CD1c-positive myeloid dendritic cell (primary cell): Measurements from ENCODE around the gene MRFAP1L1.
"Not testable (repeated sequence)": the region's sequence is repeated elsewhere in the genome, so short reads cannot be mapped to it uniquely, and the experiment has no call there.

Experiments used
- DNase-seq: peaks from one replicate; pipeline ENCODE4 v3.0.0-alpha.2; 2016; ENCODE audit errors: extremely low spot score

The MRFAP1L1 gene

DNA sequence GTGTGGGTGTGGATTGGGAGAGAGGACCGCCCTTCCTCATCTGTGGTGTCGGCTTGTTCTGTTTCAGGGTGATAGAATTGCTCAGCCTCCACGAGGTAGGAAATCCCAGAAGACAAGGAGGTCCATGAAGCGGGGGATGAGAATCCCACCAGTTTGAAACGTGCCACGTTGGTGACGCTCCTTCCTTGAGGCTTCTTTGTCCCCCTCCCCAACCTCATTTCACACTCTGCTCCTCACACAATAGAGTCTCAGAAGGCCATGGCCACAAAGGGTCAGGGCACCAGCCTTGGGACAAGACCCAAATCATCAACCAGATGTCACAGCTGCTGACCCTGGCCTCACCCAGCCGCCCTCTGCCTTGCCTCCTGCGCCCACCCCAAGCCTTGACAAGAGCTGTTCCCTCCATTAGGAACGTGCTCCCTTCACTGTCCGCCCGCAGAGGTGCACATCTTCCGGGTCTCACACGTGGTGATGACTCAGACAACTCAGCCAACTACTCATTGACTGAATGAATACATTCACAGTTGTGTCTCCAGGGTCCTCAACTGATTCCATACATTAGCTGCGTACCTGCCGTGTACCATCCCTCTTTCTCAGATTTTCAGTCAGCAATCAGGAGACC, 24.6 kb upstream of the MRFAP1L1 start:
- DNase-seq, result no peak

DNA sequence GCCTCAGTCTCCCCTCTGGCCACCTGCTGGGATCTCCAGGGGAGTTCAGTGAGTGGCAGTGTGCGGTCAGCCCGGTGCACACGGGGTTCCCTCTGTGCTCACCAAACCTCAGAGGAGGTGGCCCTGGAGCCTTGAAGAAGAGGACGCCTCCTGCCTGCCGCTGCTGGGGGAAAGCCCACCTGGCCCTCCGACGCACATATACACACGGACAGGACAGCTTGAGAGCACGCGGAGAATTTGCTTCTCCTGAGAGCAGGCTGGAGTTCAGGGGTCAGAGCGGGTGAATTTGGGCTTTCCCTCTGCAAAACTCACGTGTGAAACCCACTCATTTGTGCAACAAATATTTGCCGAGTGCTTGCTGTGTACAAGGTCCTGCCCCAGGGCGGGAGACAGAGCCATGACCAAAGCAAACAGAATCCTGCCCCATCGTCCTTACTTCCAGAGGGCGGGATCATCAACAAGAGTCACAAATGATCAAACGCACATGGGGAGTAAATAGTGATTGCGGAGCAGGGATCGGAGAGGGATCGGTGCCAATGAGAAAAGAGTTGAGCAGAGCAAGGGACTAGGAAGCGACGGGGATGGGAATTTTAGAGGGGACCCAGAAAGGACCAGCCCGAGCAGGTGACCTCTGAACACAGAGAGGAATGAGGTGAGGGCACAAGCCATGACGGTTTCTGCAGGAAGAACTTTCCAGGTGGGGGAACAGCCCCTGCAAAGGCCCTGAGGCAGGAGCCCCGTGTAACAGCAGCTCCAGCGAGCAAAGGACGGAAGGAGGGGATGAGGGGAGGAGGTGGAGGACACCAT, 23.9 kb upstream of the MRFAP1L1 start:
- DNase-seq, result no peak

DNA sequence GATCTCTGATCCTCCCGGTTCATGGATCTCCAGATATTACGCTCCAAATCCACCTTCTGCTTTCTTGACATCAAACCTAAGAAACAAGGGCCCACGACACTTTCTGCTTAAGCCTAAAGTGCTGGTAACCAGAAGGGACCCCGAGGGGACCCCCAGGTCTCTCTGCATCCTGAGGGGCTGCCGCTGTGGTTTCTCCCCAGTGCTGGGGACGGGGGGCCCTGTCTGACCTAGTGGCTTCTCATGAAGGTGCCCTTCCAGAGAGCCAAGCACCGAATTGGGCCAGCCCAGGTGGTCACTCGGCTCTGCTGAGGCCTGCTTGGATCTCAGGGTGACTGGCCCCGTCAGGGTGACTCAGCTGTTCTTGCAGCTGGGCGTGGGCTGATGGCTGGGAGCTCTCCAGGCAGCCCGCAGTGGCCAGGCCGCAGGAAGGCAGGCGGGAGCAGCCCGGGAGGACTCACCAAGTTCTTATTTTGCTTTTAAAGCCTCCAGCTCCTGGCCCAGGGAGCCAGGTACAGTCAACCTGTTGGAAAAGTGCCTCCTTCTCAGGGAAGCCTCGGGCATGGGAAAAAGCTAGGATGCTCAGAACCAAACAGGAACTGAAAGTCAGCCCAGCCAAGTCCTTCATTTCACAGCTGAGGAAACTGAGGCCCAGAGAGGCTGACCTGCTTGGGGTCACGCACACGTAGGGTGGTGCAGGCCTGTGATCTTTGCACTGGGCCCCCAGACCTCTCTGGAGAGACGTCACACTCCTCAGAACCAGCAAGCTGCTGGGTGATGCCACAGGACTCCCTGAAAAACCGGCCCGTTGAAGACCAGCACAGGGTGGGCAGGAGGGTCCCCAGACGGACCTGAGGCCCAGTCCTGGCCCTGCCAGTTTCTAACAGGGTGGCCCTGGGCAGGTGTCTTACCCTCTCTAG, 23.0 kb upstream of the MRFAP1L1 start:
- DNase-seq, result peak; percentile 73

DNA sequence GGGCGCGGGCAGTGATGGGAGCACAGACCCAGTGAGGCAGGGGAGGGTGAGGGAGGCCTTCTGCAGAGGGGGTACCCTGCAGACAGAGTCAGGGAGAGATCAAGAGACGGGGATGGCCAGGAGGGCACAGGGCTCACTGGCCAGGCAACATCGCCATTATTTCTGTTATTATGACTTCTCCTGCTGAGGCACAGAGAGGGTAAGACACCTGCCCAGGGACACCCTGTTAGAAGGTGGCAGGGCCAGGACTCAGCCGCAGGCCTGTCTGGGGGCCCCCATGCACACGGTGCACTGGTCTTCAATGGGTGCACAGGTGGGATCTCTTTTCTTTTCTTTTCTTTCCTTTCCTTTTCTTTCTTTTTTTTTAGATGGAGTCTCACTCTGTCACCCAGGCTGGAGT, 22.1 kb upstream of the MRFAP1L1 start:
- no peak for DNase-seq

DNA sequence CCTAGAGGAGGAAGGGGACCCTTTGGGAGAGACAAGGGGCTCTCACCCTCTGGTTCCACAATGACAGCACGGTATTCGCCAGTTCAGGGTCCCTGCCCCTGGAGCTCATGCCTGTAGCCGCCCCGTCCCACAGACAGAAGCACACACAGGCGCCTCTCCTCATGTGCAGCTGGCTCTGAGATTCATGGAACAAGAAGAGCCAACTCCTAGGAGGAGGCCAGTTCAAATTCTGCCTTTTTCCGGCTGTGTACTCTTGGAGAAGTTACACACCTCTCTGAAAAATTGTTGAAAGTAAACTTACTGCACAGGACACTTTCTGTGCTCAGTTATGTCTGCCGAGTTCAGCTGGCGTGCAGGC, 21.6 kb upstream of the MRFAP1L1 start:
- DNase-seq, result no peak

DNA sequence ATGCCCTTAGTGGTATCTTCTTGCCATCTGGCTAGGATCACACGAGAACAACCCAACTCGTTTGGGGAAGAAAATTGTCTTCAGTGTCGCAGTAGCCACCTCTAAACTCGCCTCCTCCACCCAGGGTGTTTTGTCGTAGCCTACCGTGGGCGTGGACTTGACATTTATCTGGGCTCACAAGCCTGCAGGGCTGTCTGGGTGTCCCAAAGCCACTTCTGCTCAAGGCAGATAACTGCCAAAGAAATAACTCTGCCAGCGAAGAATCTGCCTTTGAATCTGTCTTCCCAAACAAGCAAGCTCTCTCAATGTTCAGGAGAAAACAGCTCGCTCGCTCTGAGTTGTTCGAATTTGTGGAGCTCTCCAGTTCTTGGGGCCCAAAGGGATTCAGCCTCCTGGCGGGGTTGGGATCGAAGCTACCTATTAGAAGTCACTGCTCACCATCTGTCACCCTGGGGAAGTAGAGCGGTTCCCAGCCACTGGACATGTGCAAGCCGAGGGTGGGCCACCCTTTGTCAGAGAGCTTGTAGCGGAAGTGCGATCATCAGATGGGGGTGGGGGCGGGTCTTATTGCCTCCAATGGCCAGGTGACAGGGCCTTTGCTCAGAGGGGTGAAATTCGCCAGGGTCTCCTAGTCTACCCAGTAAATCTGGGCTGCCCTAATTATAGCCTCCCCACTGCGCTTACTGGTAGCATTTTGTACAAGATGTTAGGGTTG, 21.1 kb upstream of the MRFAP1L1 start:
- DNase-seq, result peak; percentile 66

DNA sequence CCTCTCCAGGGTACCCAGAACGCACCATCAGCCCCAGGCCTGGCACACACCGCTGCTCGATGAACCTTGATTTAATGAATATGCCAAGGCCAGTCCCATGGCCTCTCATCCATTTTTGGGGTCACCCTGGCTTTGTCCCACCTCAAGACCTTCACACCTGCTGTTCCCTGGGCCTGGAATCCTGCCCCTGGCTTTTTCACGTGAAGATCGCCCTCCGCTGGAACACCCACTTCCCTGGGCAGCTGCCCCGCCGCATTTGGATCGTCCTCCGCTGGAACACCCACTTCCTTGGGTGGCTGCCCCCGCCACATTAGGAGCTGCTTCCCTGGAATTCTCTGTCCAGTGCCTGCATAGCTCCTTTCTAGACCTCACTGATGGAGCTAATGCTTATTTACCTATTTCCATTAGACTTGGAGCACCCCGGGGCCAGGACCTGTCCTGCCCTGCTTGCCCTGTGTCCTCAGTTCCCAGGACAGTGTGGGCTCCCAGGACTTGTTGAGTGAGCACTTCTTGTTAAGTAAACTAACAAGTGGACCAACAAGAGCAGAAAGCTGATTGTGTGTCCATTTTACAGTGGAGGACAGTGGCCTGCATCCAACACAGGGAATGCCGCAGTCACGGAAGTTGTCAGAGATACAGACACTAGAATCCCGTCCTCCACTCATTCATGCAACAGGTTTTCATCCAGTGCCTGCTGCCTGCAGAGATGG, 18.8 kb upstream of the MRFAP1L1 start:
- no peak for DNase-seq

DNA sequence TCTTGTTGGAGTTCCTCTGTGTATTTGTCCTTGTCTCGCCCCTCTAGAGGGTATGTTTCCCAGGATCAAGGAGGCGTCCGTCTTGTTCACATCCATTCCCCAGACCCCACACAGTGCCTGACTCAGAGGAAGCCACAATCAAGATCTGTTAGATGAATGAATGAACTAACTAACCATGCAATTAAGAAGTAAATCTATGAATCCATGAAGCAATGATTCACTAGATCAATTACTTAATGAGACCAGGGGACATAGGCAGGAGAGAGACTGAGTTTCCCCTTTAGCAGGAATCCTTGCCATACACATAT, 18.2 kb upstream of the MRFAP1L1 start:
- DNase-seq, result no peak

DNA sequence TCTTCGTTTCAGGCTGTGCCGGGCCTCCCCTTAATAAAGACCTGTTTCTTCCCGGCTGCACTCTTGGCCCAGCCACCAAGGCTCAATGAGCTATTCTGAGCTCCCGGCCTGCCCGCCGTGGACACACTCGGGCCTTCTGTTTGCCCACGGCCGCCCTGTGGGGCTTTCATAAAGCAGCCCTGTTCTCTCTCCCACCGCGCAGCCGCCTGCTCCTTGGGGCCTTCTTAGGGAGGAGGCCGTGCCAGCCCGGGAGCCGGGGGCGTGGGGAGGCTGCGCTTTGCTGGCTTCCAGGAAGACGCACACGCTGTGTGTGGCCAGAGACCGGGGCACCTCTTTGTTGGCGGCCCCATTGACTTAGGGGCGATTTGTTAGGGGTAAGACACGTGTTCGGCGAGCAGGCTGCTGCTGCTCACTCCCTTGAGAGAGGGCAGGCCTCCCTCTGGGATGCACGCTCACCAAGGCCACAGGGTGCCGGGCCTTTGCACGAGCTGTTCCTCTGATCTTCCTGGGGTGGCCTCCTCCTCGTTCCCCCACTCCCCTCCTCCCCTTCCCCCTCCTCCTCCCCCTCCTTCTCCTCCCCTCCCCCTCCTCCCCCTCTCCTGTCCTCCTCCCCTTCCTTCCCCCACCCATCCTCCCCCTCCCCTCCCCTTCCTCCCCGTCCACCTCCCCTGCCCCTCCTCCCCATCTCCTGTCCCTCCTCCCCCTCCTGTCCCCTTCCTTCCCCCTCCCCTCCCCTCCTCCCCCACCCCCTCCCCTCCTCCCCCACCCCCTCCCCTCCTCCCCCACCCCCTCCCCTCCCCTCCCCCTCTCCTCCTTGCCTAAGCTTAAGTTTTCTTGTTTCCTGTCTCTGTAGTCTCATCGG, 17.6 kb upstream of the MRFAP1L1 start:
- no peak for DNase-seq

DNA sequence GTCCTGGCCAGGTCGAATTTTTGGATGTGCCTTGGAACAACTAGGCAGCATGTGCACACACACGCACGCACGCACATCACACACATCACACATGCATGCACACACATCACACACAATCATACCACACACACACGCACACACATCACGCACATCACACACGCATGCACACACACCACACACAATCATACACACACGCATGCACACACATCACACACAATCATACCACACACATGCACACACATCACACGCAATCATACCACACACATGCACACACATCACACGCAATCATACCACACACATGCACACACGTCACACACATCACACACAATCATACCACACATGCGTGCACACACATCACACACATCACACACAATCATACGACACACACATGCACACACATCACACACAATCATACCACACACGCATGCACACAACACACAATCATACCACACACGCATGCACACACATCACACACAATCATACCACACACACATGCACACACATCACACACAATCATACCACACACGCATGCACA, 15.8 kb upstream of the MRFAP1L1 start:
- DNase-seq, result not testable (repeated sequence)

DNA sequence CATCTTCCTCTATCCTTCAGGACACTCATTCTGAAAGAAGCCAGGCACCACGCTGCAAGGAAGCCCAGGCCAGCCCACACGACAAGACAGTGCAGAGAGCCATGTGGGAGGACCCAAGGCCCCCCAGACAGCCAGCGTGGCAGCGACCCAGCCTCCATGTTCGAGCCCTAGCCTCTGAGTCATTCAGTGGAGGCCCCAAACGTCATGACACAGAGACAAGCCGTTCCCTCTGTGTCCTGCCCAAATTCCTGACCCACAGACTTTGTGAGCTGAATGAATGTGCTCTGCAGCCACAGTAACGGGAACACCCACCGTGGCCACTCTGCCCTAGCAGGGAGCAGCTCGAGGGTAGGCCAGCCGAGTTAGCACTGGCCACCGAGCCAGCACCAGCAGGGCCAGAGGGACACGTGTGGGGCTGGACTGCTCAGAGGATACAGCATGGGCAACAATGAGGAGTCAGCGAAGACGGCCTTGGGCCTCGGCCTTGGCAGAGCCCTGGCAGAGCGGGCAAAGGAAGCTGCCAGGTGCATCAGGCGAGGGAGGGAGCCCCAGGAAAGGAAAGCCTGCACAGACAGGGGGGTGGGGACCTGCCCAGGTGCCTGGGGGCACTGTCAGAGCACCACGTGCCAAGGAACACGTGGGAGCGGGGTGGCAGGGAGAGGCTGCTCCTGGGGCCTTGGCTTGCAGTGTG, 14.9 kb upstream of the MRFAP1L1 start:
- peak; percentile 78 for DNase-seq

DNA sequence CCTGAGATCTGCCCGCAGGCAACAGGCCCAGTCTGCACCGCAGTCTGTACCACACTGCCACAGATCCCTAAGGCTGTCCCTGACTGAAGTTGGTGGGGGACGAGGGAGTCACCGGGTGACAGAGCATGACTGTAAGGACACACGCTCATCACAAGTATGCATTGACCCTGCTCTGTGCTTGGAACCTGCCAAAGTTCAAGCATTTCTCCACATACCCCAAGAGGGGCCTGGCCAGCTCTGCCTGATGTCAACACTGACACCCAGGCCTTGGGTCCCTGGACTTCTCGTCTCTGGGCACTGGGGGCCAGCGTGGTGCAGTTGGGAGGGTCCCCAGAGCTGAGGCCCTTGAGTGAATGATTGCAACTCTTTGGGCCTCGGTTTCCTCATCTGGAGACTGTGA, 14.2 kb upstream of the MRFAP1L1 start:
- no peak for DNase-seq

DNA sequence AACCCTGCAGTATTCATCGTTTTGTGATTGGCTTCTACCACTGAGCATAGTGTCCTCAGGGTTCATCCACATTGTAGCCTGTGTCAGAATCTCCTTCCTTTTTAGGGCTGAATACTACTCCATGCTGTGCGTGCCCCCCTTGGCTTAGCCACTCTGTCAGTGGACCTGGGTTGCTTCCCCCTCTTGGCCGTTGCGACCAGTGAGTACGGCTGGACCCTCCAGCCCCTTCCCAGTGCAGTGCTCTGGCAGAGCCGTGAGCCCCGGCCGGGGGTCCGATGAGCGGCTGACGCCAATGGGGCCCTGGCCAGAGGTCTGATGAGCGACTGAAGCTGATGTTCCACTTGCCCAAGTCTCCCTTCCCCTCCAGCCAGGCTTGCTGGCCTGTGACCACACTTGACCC, 13.2 kb upstream of the MRFAP1L1 start:
- no peak for DNase-seq

DNA sequence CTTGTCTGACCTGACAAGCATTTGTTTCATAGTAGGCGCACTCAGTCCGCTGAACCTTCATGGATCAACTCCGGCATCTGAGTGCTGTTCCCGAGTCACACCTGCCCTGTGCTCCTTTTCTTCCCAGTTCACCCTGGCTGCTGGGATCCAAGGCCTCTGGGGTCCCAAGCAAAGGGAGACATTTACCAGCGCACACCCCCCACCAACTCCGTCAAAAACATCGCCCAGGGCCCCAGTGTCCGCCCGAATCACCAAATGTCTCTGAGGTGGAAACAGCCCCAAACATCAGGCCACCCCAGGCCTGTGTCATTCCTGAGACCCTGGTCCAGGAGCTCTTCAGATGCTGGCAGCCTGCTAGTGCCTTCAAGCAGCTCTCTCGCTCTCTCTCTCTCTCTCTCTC, 11.5 kb upstream of the MRFAP1L1 start:
- no peak for DNase-seq

DNA sequence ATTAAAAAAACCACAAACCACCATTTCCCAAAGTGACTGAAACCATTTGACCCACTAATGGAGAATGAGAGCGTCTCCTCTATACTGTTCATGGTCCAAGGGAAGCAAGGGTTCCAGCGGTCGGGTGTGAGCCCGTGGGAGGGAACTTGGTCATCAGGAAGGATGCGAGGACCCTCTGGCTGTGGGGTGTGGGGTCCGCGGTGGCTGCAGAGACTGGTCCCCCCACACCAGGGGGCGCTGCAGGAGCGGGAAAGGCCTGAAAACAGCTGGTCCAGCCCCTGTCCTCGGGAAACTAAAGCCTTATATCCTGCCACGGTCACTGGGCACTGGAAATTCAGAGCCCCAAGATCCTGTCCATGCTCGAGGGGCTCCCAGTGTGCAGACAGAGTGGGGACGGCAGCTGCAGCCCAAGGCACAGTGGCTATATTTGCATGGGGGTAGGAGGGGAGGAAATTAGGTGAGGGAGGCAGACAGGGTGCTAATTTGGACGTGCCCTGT, 10.6 kb upstream of the MRFAP1L1 start:
- DNase-seq, result peak; percentile 86

DNA sequence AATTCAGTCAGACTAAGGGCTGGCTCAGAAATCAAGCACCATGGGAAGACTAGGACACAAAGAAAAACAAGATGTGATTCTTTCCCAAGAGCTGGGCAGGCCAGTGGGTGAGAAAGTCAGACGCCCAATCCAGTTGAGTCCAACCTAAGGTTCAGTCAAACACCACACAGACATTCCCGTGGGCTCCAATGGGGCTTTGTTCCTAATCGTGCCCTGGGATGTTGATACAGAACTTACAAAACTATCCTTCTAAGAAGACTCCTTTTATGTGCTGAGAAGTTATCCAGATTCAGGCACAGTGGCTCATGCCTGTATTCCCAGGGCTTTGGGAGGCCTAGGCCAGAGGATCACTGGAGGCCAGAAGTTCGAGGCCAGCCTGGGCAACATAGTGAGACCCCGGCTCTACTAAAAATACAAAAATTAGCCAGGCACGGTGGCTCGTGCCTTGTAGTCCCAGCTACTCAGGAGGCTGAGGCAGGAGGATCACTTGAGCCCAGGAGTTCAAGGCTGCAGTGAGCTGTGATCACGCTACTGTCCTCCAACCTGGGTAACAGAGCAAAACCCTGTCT, 10.0 kb upstream of the MRFAP1L1 start:
- no peak for DNase-seq

DNA sequence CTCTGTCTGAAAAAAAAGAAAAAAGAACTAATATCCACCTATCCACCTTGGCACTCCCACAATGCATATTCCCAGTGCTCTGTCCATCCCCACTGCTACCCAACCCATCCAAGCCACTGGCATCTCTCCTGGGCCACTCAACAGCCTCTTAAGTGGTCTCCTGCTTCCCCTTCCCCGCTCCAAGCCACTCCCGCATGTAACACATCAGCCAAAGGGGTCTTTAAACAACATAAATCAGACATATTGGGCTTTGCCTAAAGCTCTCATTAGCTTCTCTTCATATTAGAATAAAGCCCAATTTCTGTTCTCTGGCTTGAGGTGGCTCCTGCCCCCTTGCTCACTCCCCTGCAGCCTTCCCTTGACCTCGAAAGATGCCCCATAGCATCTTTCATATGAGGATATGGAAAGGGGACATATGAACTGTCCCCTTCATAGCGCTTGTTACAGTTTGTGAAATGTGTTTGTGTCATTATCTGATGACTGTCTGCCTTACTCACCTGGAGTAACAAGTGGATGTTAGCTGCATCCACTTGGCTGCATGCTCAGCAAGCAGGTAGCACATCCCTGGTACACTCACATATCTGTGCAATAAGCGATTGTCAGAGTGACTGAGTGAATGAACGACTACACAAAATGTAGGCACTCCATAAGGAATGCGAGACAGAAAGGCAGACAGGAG, 9.4 kb upstream of the MRFAP1L1 start:
- no peak for DNase-seq

DNA sequence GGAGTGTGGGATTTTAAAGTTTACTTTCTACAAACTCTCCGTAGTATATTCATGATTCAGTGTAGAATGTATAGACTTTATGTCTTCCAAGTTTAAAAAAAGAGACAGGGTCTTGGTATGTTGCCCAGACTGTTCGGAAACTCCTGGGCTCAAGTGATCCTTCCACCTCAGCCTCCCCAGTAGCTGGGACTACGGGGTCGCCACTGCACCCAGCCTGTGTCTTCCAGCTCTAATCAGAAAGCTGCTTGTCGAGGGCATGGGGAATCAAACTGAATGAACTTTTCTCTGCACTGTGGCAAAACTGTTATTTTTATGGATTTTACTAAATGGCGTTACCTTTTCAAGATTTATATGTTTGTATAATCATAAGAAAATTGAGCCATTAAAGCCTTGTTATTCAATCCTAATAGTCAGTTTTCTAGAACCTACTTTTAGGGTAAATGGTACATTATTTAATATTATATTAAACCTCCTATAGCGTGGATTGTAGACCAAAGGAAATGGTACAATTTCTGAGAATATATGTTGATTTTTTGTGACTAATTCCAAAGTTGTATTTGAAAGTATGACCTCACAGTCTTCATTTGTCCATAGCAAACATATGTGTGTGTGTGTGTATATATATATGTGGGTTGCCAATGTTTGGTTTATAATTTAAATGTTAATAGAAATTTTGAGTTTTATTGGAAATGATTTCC, 7.4 kb upstream of the MRFAP1L1 start:
- DNase-seq, result no peak
